Testis (tissue), 3 donors: ENCODE data around the gene EVX2. TPM values are rescaled to one million over a fixed set of nuclear protein-coding genes. Genes with fewer than 3 reads are reported as not detected.
A peak's percentile ranks its signal among the peaks of the same experiment; 100 is the strongest.

ENCODE experiments used
- DNase-seq: peaks from one replicate; pipeline ENCODE4 v3.0.0-alpha.2; 2019
- H3K27ac ChIP-seq, 2 donors: fragments of 200-600 bp; sonication (generic); one replicate each; pipeline ENCODE4 v1.5.1; 2019
- H3K27me3 ChIP-seq: fragments of 200-600 bp; sonication (generic); one replicate; pipeline ENCODE4 v1.5.1; 2019
- H3K36me3 ChIP-seq: fragments of 200-600 bp; sonication (generic); one replicate; pipeline ENCODE4 v1.5.1; 2017; ENCODE audit warnings: low read depth; ENCODE audit errors: missing control alignments
- H3K4me1 ChIP-seq: fragments of 200-600 bp; sonication (generic); one replicate; pipeline ENCODE4 v1.5.1; 2019
- H3K4me3 ChIP-seq, 2 donors: fragments of 200-600 bp; sonication (generic); one replicate each; pipeline ENCODE4 v1.5.1; 2017 to 2019
- H3K9me3 ChIP-seq: fragments of 200-600 bp; sonication (generic); one replicate; pipeline ENCODE4 v1.5.1; 2017
- POLR2A ChIP-seq: fragments of 450-650 bp; IDR thresholded peaks from one replicate; pipeline ENCODE4 v1.6.1; 2017; ENCODE audit warnings: antibody characterized with exemption, mild to moderate bottlenecking, moderate library complexity
- WGBS, 2 donors: methylation state at CpG; one replicate each; pipeline ENCODE4 v1.1.5; 2018; 5-methylcytosine and 5-hydroxymethylcytosine counted together
- intact Hi-C: fragments of 100-400 bp; cut with DNase I; formaldehyde crosslinking; loops from one replicate; pipeline ENCODE4 v1.15.1; 2023; ENCODE audit warnings: low total_unique reads
- polyA plus RNA-seq: library from polyadenylated mRNA; stranded (reverse); fragments of 350-450 nt; fragmentation: Illumina TruSeq; extraction: RNeasy Lipid Tissue Mini Kit (QIAGEN cat#74804); gene quantifications from one replicate; pipeline ENCODE4 v1.2.3, GENCODE V29; 2014; ENCODE audit warnings: low read depth, low replicate concordance; ENCODE audit not compliant: insufficient read depth
- total RNA-seq, 2 donors: library from RNA; depleted of rRNA; stranded (reverse); fragments of >200 nt; gene quantifications; one replicate each; pipeline ENCODE4 v1.2.3, GENCODE V29; 2016
- TF ChIP-seq, protein P1 (sequence below), 3 experiments: fragments of 450-650 bp in 2 of 3; fragments of 200-600 bp in 1 of 3; sonication (generic) in 1 of 3; IDR thresholded peaks; one replicate each; pipeline ENCODE4 v1.5.1; 2016 to 2019; ENCODE audit warnings: antibody characterized with exemption in 3 of 3, mild to moderate bottlenecking in 2 of 3, moderate library complexity in 1 of 3

Gene EVX2
- total and polyA plus RNA-seq, 3 donors from 2014 or later, result 1.5 to 3.1 (median 2.3) TPM

DNA sequence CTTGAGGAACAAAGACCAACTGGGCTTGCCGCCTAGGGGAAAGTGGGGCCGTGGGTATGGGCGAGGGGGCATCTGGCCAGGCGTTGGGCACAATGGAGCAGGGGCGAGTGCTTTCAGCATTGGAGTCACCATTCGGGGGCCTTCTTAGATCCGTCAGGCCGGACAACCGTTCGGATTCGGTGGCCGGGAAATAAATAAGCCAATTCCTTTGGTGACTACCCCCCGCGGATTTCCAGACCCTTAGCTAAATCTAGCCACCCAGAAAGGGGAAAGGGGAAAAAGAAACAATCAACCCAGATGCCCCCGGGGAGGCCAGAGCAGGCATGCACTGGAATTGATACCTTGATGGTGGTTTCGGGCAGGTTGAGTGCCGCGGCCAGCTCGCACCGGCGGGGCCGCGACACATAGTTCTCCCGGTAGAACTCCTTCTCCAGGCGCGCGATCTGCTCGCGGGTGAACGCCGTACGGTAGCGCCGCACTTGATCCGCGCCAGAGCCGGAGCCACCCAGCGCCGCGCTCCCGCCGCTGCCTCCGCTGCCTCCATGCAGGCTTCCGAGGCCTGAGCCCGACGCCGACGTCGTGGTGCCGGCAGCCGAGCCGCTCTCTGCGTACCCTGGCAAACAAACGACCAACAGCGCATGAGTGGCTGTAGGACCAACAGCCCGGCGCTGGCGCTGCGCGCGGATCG, 1.8 kb downstream of the EVX2 start:
- Histone ChIP-seq H3K9me3 (no peaks in the 10 kb centered on the region), H3K4me3 (peak overlapping the region; percentile 18 to 44), H3K27ac (no peak overlapping the region), H3K4me1 (peaks cover 4% of the 10 kb centered on the region), H3K36me3 (no peaks in the 10 kb centered on the region), H3K27me3 (no peaks in the 10 kb centered on the region)
- no peak for DNase-seq
- WGBS, 2 donors, result 8 to 15% methylated on average over 32 to 62 of the region's 62 CpGs
- TF ChIP-seq, protein P1, sequence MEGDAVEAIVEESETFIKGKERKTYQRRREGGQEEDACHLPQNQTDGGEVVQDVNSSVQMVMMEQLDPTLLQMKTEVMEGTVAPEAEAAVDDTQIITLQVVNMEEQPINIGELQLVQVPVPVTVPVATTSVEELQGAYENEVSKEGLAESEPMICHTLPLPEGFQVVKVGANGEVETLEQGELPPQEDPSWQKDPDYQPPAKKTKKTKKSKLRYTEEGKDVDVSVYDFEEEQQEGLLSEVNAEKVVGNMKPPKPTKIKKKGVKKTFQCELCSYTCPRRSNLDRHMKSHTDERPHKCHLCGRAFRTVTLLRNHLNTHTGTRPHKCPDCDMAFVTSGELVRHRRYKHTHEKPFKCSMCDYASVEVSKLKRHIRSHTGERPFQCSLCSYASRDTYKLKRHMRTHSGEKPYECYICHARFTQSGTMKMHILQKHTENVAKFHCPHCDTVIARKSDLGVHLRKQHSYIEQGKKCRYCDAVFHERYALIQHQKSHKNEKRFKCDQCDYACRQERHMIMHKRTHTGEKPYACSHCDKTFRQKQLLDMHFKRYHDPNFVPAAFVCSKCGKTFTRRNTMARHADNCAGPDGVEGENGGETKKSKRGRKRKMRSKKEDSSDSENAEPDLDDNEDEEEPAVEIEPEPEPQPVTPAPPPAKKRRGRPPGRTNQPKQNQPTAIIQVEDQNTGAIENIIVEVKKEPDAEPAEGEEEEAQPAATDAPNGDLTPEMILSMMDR (IDR thresholded peaks at IDR 0.05), result no peak
- TF ChIP-seq POLR2A, result no peak
- intact Hi-C loops, result loop anchor here (10.0 kb wide), 1 partner anchor 397 kb away; no protein-coding TSS in a partner anchor

DNA sequence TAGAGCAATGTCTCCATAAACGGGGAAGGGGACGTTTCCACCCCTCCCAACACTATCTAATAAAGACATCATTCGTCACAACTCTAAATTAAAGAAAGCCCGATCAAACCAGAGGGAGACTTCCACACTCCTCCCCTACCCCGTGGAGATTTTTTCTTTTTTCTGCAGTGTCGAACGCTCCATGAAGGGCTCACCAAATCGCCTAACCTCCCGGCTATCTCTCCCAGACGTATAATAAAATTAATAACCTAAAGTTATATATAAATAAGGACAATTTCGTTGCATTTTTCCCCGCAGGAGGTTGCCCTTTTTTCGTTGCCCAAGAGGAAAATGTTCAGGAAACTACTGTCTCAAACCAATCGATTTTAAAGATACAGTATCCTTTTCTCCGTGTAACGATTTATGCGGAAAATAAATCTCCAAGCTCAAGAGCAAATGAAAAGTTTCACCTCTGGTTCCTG, 2.4 kb downstream of the EVX2 start:
- Histone ChIP-seq H3K36me3 (no peaks in the 10 kb centered on the region), H3K9me3 (no peaks in the 10 kb centered on the region), H3K4me1 (peaks cover 4% of the 10 kb centered on the region), H3K27me3 (no peaks in the 10 kb centered on the region), H3K27ac (no peak overlapping the region), H3K4me3 (peak overlapping the region in 1 of 2 donors; percentile 50)
- DNase-seq, result no peak
- WGBS, 2 donors, result 9 to 11% methylated on average over 17 of the region's 17 CpGs
- no peak for TF ChIP-seq POLR2A
- TF ChIP-seq, protein P1 (IDR thresholded peaks at IDR 0.05), result no peak
- intact Hi-C loops, result loop anchor here (10.0 kb wide), 1 partner anchor 397 kb away; no protein-coding TSS in a partner anchor

DNA sequence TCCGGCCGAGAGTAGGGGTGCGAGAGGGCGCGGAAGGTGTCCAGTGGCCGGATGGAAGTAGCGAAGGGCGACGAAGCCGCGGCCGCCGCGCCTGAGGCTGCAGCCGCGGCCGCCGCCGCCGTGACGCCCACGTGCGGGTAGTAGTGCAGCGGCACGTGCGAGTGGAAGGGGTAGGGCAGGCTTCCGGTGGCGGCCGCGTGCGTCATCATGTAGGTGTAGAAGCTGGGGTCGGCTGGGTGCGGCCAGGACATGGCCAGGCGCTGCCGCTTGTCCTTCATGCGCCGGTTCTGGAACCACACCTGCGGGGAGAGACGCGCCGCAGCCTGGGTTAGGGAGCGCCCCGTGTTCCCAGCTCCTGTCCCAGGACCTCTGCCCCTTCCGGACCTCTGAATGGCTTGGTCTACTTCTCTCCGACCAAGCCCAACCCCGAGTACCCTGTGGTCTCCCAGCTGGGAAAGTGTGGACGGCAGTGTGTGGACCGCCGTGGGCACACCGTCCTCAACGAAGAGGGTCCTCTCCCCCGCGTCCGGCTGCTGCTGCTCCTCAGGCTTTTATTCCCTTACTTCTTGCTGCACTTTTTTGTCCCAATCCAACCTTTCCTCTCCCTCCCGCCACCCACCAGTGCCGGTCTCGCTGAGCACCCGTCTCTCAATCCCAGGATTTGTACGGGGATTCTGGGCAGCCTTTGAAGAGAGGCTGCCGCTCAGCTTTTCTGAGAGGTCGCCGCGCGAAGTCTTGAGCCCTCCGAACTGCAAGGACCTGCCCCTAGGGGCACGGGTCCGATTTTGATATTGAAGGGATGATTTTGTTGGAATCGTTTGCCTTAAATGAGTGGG, 3.0 kb downstream of the EVX2 start:
- Histone ChIP-seq H3K9me3 (no peaks in the 10 kb centered on the region), H3K4me3 (peak overlapping the region; percentile 46 to 50), H3K4me1 (peaks cover under 1% of the 10 kb centered on the region), H3K36me3 (no peaks in the 10 kb centered on the region), H3K27ac (no peak overlapping the region), H3K27me3 (no peaks in the 10 kb centered on the region)
- TF ChIP-seq, protein P1 (IDR thresholded peaks at IDR 0.05), result no peak
- no peak for TF ChIP-seq POLR2A
- DNase-seq, result peak; percentile 48
- intact Hi-C loops, result loop anchor here (10.0 kb wide), 1 partner anchor 396 kb away; no protein-coding TSS in a partner anchor
- WGBS, 2 donors, result 8 to 15% methylated on average over 35 to 68 of the region's 68 CpGs

DNA sequence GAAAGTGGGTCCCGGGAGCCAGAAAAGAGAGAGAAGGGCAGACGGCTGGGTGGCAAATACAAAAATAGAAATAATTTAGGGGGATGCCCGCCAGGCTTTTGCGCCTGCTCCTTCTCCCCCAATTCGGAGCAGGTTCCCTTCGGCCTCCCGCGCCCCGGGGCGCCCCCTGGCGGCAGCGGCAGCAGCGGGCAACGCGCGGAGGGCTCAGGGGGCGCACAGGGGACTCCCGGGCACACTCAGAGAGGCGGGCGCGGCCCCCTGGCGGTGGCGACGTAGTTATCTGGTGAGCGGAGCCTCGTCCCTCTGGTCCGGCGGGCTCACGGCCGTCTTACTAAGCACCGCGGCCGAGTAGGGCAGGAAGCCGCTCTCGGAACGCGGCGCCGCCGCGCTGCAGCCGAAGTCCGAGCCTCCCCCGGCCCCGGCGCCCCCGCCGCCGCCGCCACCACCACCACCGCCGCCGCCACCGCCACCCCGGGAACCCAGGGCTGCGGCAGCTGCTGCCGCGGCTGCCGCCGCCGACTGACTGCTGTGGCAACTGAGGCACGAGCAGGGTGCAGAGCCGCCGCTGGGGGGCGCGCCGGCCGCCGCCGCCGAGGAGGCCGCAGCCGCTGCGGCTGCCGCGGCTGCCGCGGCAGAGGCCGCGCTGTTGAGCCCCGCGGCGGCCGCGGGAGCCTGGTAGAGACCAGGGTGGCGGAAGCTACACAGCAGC, 3.8 kb downstream of the EVX2 start:
- no peaks in the 10 kb centered on the region for H3K27me3 ChIP-seq
- 0 to 1% methylated on average over 16 to 38 of the region's 86 CpGs for WGBS, 2 donors
- H3K9me3 ChIP-seq, result no peaks in the 10 kb centered on the region
- H3K36me3 ChIP-seq, result no peaks in the 10 kb centered on the region
- intact Hi-C loops, result loop anchor here (10.0 kb wide), 1 partner anchor 395 kb away; no protein-coding TSS in a partner anchor
- no peak overlapping the region for H3K27ac ChIP-seq
- TF ChIP-seq, protein P1 (IDR thresholded peaks at IDR 0.05), result peak; percentile 28 to 76 (median 48)
- TF ChIP-seq POLR2A, result no peak
- DNase-seq, result peak; percentile 67
- H3K4me1 ChIP-seq, result no peaks in the 10 kb centered on the region
- peak overlapping the region; percentile 46 to 50 for H3K4me3 ChIP-seq
